ENCODE measurements around the gene KIR2DL4. TPM values are rescaled to one million over a fixed set of nuclear protein-coding genes. Genes with fewer than 3 reads are reported as not detected.
"Not testable (repeated sequence)": the region's sequence is repeated elsewhere in the genome, so short reads cannot be mapped to it uniquely, and the experiment has no call there.

The KIR2DL4 gene
- total and polyA plus RNA-seq, 5 experiments from 2014 or later, result 0.94 TPM; not detected in 4

DNA sequence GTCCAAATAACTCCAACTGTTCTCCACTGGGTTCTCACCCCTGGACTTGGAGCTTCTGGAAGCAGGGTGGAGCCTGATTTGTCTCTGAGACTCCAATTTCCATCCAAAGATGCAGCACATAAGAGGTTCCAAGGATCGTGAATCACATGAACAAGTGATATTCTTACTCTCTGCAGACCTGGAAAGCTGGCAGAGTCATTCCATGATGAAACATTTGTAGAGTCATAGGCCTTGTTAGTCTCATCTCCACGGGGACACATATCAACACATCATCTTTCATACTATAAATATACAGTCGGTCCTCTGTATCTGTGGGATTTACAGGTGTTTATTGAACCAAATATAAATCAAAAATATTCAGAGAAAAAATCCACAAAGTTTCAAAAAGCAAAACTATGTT is 11.2 kb downstream of the KIR2DL4 start:
- POLR2A ChIA-PET, H3K4me1 Mint-ChIP-seq, ATAC-seq, H3K27ac Mint-ChIP-seq, DNase-seq, H3K4me3 Mint-ChIP-seq: not testable (repeated sequence)
- peaks cover 10 to 36% (median 22%) of the 10 kb centered on the region in 5 donors for H3K27me3 Mint-ChIP-seq
- H3K36me3 Mint-ChIP-seq, result peaks cover 0 to 17% (median 0%) of the 10 kb centered on the region in 3 donors
- peaks cover 3 to 25% (median 12%) of the 10 kb centered on the region in 9 donors for H3K9me3 Mint-ChIP-seq

DNA sequence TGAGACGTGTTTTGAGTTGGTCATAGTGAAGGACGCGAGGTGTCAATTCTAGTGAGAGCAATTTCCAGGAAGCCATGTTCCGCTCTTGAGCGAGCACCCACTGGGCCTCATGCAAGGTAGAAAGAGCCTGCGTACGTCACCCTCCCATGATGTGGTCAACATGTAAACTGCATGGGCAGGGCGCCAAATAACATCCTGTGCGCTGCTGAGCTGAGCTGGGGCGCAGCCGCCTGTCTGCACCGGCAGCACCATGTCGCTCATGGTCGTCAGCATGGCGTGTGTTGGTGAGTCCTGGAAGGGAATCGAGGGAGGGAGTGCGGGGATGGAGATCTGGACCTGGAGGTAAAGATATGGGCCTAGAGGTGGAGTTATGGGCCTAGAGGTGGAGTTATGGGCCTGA is 12.8 kb downstream of the KIR2DL4 start, which contains the start of gene KIR3DL1:
Gene KIR3DL1, plus strand, starts transcription at position 218 of the 400 bp plus-strand sequence.
- H3K4me3 Mint-ChIP-seq, result peak within 1 kb of the TSS in 3 of 10 donors; percentile 40 to 78 (median 77)
- ATAC-seq, H3K4me1 Mint-ChIP-seq, POLR2A ChIA-PET, DNase-seq: not testable (repeated sequence)
- H3K9me3 Mint-ChIP-seq, result peaks cover 3 to 16% (median 10%) of the 10 kb centered on the region in 9 donors
- peak within 1 kb of the TSS in 2 of 10 donors; percentile 25 to 81 for H3K27ac Mint-ChIP-seq
- peaks cover 11 to 35% (median 24%) of the 10 kb centered on the region in 5 donors for H3K27me3 Mint-ChIP-seq
- H3K36me3 Mint-ChIP-seq, result peaks cover 0 to 12% (median 0%) of the 10 kb centered on the region in 3 donors

DNA sequence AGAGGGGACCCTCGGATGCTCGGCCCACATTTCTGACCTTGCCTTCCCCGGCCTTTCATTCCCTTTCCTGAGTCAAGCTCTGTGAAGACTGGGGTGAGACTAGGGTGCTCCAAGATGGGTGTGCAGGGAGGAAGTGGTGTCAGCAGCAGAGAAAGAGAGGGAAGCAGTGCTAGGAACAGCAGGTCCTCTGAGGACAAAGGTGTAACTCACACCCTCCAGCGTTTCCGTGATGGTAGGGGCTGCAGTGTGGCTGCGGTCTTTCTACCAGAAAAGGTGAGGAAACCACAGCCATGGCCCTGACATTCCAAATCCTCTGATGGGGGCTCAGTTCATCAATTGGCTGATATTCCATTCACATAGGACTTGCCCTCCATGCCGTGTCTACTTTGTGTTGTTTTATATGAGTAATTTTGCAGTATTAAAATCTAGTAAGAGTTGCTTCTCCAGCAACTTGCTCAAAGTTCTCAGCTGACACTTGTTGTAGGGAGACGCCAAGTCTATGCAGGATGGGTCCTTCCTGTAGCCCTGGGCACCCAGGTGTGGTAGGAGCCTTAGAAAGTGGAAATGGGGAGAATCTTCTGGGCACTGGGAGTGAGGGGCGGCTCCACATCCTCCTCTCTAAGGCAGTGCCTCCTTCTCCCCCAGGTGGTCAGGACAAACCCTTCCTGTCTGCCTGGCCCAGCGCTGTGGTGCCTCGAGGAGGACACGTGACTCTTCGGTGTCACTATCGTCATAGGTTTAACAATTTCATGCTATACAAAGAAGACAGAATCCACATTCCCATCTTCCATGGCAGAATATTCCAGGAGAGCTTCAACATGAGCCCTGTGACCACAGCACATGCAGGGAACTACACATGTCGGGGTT is 14.5 kb downstream of the KIR2DL4 start:
- peak overlapping the region in 2 of 10 donors; percentile 15 to 78 for H3K4me3 Mint-ChIP-seq
- DNase-seq (no peak), ATAC-seq (no peak)
- H3K9me3 Mint-ChIP-seq, result peaks cover 0 to 2% (median 0%) of the 10 kb centered on the region in 9 donors
- no peaks in the 10 kb centered on the region for H3K36me3 Mint-ChIP-seq
- H3K27me3 Mint-ChIP-seq, result peaks cover 7 to 28% (median 20%) of the 10 kb centered on the region in 5 donors
- POLR2A ChIA-PET, result no interaction called here
- H3K4me1 Mint-ChIP-seq, result peaks cover 0 to 5% (median 2%) of the 10 kb centered on the region in 4 donors
- H3K27ac Mint-ChIP-seq, result peak overlapping the region in 1 of 10 donors; percentile 68

DNA sequence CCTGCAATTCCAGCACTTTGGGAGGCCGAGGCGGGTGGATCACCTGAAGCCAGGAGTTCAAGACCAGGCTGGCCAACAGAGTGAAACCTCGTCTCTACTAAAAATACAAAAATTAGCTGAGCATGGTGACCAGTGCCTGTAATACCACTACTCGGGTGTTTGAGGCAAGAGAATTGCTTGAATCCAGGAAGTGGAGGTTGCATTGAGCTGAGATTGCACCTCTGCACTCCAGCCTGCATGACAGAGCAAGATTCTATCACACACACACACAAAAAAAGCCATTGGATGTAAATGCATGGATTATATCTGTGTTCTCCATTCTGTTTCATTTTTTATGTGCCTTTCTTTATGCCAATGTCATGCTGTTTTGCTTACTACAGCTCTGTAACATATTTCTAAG is 21.0 kb downstream of the KIR2DL4 start:
- POLR2A ChIA-PET, H3K27ac Mint-ChIP-seq, H3K36me3 Mint-ChIP-seq, H3K4me1 Mint-ChIP-seq, DNase-seq, H3K4me3 Mint-ChIP-seq, ATAC-seq: not testable (repeated sequence)
- H3K9me3 Mint-ChIP-seq, result peaks cover 0 to 10% (median 2%) of the 10 kb centered on the region in 9 donors
- peaks cover 15 to 29% (median 25%) of the 10 kb centered on the region in 5 donors for H3K27me3 Mint-ChIP-seq

DNA sequence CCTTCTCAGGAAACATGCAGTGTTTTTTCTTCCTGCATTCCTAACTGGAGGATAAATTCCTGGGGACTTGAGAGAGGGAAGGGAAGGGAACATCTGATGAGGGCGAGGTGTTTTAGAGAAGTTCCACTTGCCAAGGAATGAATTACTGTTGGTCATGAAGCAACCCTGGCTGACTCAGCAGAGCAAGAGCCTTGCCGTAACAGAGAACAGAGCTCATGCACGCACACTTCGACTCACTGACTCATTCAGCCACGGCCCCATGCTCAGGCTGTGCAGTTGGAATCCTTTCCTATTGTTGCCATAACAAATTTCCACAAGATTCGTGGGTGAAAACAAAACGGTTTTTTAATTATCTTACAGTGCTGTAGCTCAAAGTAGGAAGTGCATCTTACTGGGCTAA is 21.9 kb downstream of the KIR2DL4 start:
- ATAC-seq, H3K4me3 Mint-ChIP-seq, H3K27ac Mint-ChIP-seq, DNase-seq, POLR2A ChIA-PET, H3K36me3 Mint-ChIP-seq, H3K4me1 Mint-ChIP-seq: not testable (repeated sequence)
- H3K9me3 Mint-ChIP-seq, result peaks cover 0 to 16% (median 2%) of the 10 kb centered on the region in 9 donors
- H3K27me3 Mint-ChIP-seq, result peaks cover 12 to 30% (median 20%) of the 10 kb centered on the region in 5 donors

- H3K4me3 Mint-ChIP-seq, ATAC-seq, H3K4me1 Mint-ChIP-seq, H3K36me3 Mint-ChIP-seq, DNase-seq, H3K27ac Mint-ChIP-seq, POLR2A ChIA-PET: not testable (repeated sequence)
- Mint-ChIP-seq H3K9me3 (peaks cover 0 to 16% (median 2%) of the 10 kb centered on the region in 9 donors), H3K27me3 (peaks cover 8 to 26% (median 18%) of the 10 kb centered on the region in 5 donors)
Observed at GRCh38 chr19:54828064-54828463, 24.7 kb downstream of the KIR2DL4 start.

- Mint-ChIP-seq H3K9me3 (peaks cover 0 to 16% (median 2%) of the 10 kb centered on the region in 9 donors), H3K27ac (peak within 1 kb of the TSS in 1 of 10 donors; percentile 50), H3K27me3 (peaks cover 0 to 28% (median 3%) of the 10 kb centered on the region in 5 donors)
- DNase-seq, H3K4me1 Mint-ChIP-seq, POLR2A ChIA-PET, H3K36me3 Mint-ChIP-seq, H3K4me3 Mint-ChIP-seq, ATAC-seq: not testable (repeated sequence)
Observed at GRCh38 chr19:54832496-54832895, 29.1 kb downstream of the KIR2DL4 start, which contains the start of gene KIR2DS4. TSS of gene KIR2DS4 (plus strand) at chr19:54832676.

DNA sequence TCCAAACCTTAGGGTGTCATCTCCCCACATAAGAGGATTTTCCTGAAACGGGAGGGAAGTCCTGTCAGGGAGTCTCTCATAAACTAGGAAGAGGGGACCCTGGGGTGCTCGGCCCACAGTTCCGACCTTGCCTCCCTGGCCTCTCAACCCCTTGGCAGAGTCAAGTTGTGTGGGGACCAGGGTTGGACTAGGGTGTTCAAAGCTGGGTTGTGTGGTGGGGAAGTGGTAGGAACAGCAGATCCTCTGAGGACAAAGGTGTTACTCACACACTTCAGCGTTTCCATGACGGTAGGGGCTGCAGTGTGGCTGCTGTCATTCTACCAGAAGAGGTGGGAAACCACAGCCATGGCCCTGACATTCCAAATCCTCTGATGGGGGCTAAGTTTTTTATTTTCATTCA is 31.7 kb downstream of the KIR2DL4 start:
- H3K9me3 Mint-ChIP-seq, H3K36me3 Mint-ChIP-seq, H3K27ac Mint-ChIP-seq, H3K4me1 Mint-ChIP-seq, H3K4me3 Mint-ChIP-seq, ATAC-seq, POLR2A ChIA-PET, DNase-seq: not testable (repeated sequence)
- peaks cover 0 to 24% (median 3%) of the 10 kb centered on the region in 5 donors for H3K27me3 Mint-ChIP-seq

GRCh38 chr19:54837522-54837921 is 34.1 kb downstream of the KIR2DL4 start:
- ATAC-seq, POLR2A ChIA-PET, H3K36me3 Mint-ChIP-seq, H3K9me3 Mint-ChIP-seq, H3K4me1 Mint-ChIP-seq, H3K4me3 Mint-ChIP-seq, DNase-seq, H3K27ac Mint-ChIP-seq: not testable (repeated sequence)
- peaks cover 0 to 23% (median 0%) of the 10 kb centered on the region in 5 donors for H3K27me3 Mint-ChIP-seq

GRCh38 chr19:54843171-54843570 is 39.8 kb downstream of the KIR2DL4 start:
- Mint-ChIP-seq H3K9me3 (peaks cover 0 to 31% (median 4%) of the 10 kb centered on the region in 9 donors), H3K27me3 (peaks cover 8 to 30% (median 13%) of the 10 kb centered on the region in 5 donors), H3K36me3 (peaks cover 0 to 15% (median 0%) of the 10 kb centered on the region in 3 donors)
- H3K27ac Mint-ChIP-seq, H3K4me3 Mint-ChIP-seq, DNase-seq, ATAC-seq, POLR2A ChIA-PET, H3K4me1 Mint-ChIP-seq: not testable (repeated sequence)

GRCh38 chr19:54850061-54850640 is 46.7 kb downstream of the KIR2DL4 start, which contains the start of gene KIR3DL2:
TSS of gene KIR3DL2 (plus strand) at chr19:54850443. CDS start at chr19:54850476, 33 bp downstream.
- POLR2A ChIA-PET, ATAC-seq, H3K4me1 Mint-ChIP-seq, DNase-seq: not testable (repeated sequence)
- Mint-ChIP-seq H3K9me3 (peaks cover 0 to 21% (median 4%) of the 10 kb centered on the region in 9 donors), H3K27ac (peak within 1 kb of the TSS in 2 of 10 donors; percentile 34 to 80), H3K36me3 (peaks cover 0 to 11% (median 0%) of the 10 kb centered on the region in 3 donors), H3K27me3 (peaks cover 18 to 46% (median 23%) of the 10 kb centered on the region in 5 donors), H3K4me3 (peak within 1 kb of the TSS in 1 of 10 donors; percentile 58)

DNA sequence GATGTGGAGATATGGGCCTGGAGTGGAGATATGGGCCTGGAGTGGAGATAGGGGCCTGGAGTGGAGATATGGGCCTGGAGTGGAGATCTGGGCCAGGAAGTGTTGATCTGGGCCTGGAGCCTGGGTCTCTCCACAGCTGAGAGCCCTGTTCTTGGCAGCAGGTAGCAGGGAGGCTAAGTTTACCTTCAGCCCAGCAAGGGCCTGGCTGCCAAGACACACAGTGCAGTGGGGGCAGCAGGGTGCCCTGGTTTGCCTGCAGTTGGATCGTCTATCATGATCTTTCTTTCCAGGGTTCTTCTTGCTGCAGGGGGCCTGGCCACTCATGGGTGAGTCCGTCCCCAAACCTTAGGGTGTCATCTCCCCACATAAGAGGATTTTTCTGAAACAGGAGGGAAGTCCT is 47.5 kb downstream of the KIR2DL4 start:
- H3K4me3 Mint-ChIP-seq, result no peak overlapping the region
- DNase-seq (no peak), ATAC-seq (no peak)
- peaks cover 0 to 2% (median 0%) of the 10 kb centered on the region in 4 donors for H3K4me1 Mint-ChIP-seq
- H3K27ac Mint-ChIP-seq, result peak overlapping the region in 2 of 10 donors; percentile 34 to 46
- POLR2A ChIA-PET, result no interaction called here
- H3K27me3 Mint-ChIP-seq, result peaks cover 19 to 51% (median 24%) of the 10 kb centered on the region in 5 donors
- peaks cover 0 to 6% (median 0%) of the 10 kb centered on the region in 3 donors for H3K36me3 Mint-ChIP-seq
- H3K9me3 Mint-ChIP-seq, result peaks cover 0 to 16% (median 4%) of the 10 kb centered on the region in 9 donors

All from naive thymus-derived CD8-positive, alpha-beta T cell (primary cell).